GM12878 (cell line): Measurements from ENCODE around the gene GAS2L2. TPM values are rescaled to one million over a fixed set of nuclear protein-coding genes. Genes with fewer than 3 reads are reported as not detected.

Experiments
- ATAC-seq: fragments of 200-7000 bp; cut with Tn5 transposase; 3 replicates; pipeline ENCODE4 v1.9.1; 2020; ENCODE audit warnings: mild to moderate bottlenecking, moderate library complexity
- BruUV-seq: library from RNA; stranded (reverse); fragments of 400-500 nt; replicated peaks from 2 replicates; lab custom pipeline; 2021; lab: Mats Ljungman, UMichigan
- CTCF ChIA-PET: fragments of 300-600 bp; sonication (Branson Sonifier 250); formaldehyde crosslinking; extraction: SDS; loops from one replicate; lab custom pipeline; 2021; ENCODE audit warnings: inconsistent platforms; lab: Yijun Ruan, JAX
- POLR2A ChIA-PET: fragments of 350-600 bp; formaldehyde crosslinking; extraction: SDS; loops from one replicate; lab custom pipeline; 2021; ENCODE audit warnings: inconsistent platforms; lab: Charles Lee
- RAD21 ChIA-PET: fragments of 300-600 bp; sonication (Branson Sonifier 250); formaldehyde crosslinking; loops from one replicate; lab custom pipeline; 2023; ENCODE audit warnings: antibody characterized with exemption; ENCODE audit not compliant: unreplicated experiment; lab: Charles Lee
- SMC1A ChIA-PET: fragments of 300-600 bp; sonication (Branson Sonifier 250); formaldehyde crosslinking; loops from one replicate; lab custom pipeline; 2023; ENCODE audit not compliant: unreplicated experiment, uncharacterized antibody; lab: Charles Lee
- DNase-seq: peaks from one replicate; pipeline ENCODE4 v3.0.0-alpha.2; 2011; ENCODE audit warnings: low read depth, low spot score
- FAIRE-seq: peaks from 3 replicates; lab custom pipeline; 2011; peaks lifted over from hg19 to GRCh38; lab: Jason Lieb, UNC
- H2AFZ ChIP-seq: 2 replicates; pipeline ENCODE4 v1.6.0; 2011; ENCODE audit warnings: low read depth, low read length, control low read depth; ENCODE audit not compliant: control insufficient read depth
- H3K27ac ChIP-seq: 2 replicates; pipeline ENCODE4 v1.5.1; 2011; ENCODE audit warnings: control low read depth; ENCODE audit not compliant: control insufficient read depth, insufficient read depth
- H3K27me3 ChIP-seq, 2 experiments: replicated peaks in 1 of 2; 2 replicates each; pipeline versions ENCODE4 v1.6.0 to v1.6.1; 2011; ENCODE audit warnings: low read length in 1 of 2; ENCODE audit not compliant: control insufficient read depth in 2 of 2, insufficient read depth in 2 of 2
- H3K36me3 ChIP-seq, 2 experiments: 2 replicates each; pipeline ENCODE4 v1.5.1; 2011; ENCODE audit warnings: low read length in 1 of 2; ENCODE audit not compliant: control insufficient read depth in 2 of 2, insufficient read depth in 2 of 2
- H3K4me1 ChIP-seq: 2 replicates; pipeline ENCODE4 v1.6.1; 2011; ENCODE audit warnings: mild to moderate bottlenecking, low read length, moderate library complexity, mixed read lengths; ENCODE audit not compliant: control insufficient read depth, insufficient read depth
- H3K4me2 ChIP-seq: 2 replicates; pipeline ENCODE4 v1.6.0; 2011; ENCODE audit warnings: control low read depth; ENCODE audit not compliant: control insufficient read depth, insufficient read depth
- H3K4me3 ChIP-seq: fragments of 200-600 bp; sonication (generic); 2 replicates; pipeline ENCODE4 v1.5.1; 2016
- H3K79me2 ChIP-seq: 2 replicates; pipeline ENCODE4 v1.6.0; 2011; ENCODE audit warnings: low read length; ENCODE audit not compliant: control insufficient read depth, insufficient read depth
- H3K9ac ChIP-seq: 2 replicates; pipeline ENCODE4 v1.8.0; 2011; ENCODE audit warnings: low read length, control low read depth, mixed read lengths; ENCODE audit not compliant: control insufficient read depth, insufficient read depth
- H3K9me3 ChIP-seq: replicated peaks from 3 replicates; pipeline ENCODE4 v1.5.1; 2011; ENCODE audit warnings: mild to moderate bottlenecking, low read length; ENCODE audit not compliant: control insufficient read depth, insufficient read depth
- H4K20me1 ChIP-seq: 2 replicates; pipeline ENCODE4 v1.6.0; 2011; ENCODE audit not compliant: control insufficient read depth, insufficient read depth
- CHD1 ChIP-seq: IDR thresholded peaks from 2 replicates; pipeline ENCODE4 v1.6.1; 2012; ENCODE audit warnings: low read depth, low read length, improper control_type of control experiment
- CREM ChIP-seq: IDR thresholded peaks from 2 replicates; pipeline ENCODE4 v1.6.1; 2014; ENCODE audit warnings: antibody characterized with exemption, low read depth
- CTCF ChIP-seq, 3 experiments: IDR thresholded peaks in 2 of 3; conservative IDR thresholded peaks in 1 of 3; 2 replicates each; pipeline ENCODE4 v1.5.1; 2011; ENCODE audit warnings: low read depth in 3 of 3, low read length in 3 of 3, mild to moderate bottlenecking in 3 of 3, control low read depth in 2 of 3, moderate library complexity in 2 of 3, inconsistent platforms in 1 of 3, mixed read lengths in 1 of 3; ENCODE audit not compliant: control insufficient read depth in 2 of 3, insufficient read depth in 1 of 3; ENCODE audit errors: extremely low read depth in 1 of 3
- EGR1 ChIP-seq, 2 experiments: IDR thresholded peaks; 1 replicate in 1 of 2; 2 replicates in 1 of 2; pipeline ENCODE4 v1.6.1; 2011 to 2012; ENCODE audit warnings: low read depth in 2 of 2, low read length in 2 of 2, borderline replicate concordance in 1 of 2, mild to moderate bottlenecking in 1 of 2, moderate library complexity in 1 of 2
- HDGF ChIP-seq: fragments of 450-650 bp; IDR thresholded peaks from 2 replicates; pipeline ENCODE4 v1.6.1; 2016; ENCODE audit warnings: antibody characterized with exemption
- LARP7 ChIP-seq: fragments of 450-650 bp; IDR thresholded peaks from 2 replicates; pipeline ENCODE4 v1.6.1; 2017; ENCODE audit warnings: mild to moderate bottlenecking
- MAX ChIP-seq: IDR thresholded peaks from 2 replicates; pipeline ENCODE4 v1.6.1; 2012; ENCODE audit warnings: low read depth, low read length, improper control_type of control experiment
- POU2F2 ChIP-seq: IDR thresholded peaks from 3 replicates; pipeline ENCODE4 v1.6.1; 2011; ENCODE audit warnings: low read depth, mild to moderate bottlenecking, low read length, borderline replicate concordance
- RAD21 ChIP-seq: IDR thresholded peaks from 2 replicates; pipeline ENCODE4 v1.6.1; 2011; ENCODE audit warnings: mild to moderate bottlenecking, low read depth, low read length, moderate library complexity; ENCODE audit not compliant: insufficient read depth
- RB1 ChIP-seq: fragments of 450-650 bp; formaldehyde crosslinking; IDR thresholded peaks from 2 replicates; pipeline ENCODE4 v1.6.1; 2017; ENCODE audit warnings: mild to moderate bottlenecking, borderline replicate concordance
- RELA ChIP-seq: fragments of 450-650 bp; IDR thresholded peaks from 2 replicates; pipeline ENCODE4 v1.8.0; 2014; ENCODE audit warnings: borderline replicate concordance; ENCODE audit not compliant: partially characterized antibody
- SIN3A ChIP-seq: IDR thresholded peaks from 2 replicates; pipeline ENCODE4 v1.6.1; 2012; ENCODE audit warnings: low read depth, low read length, improper control_type of control experiment
- SMARCA5 ChIP-seq: fragments of 450-650 bp; IDR thresholded peaks from 2 replicates; pipeline ENCODE4 v1.6.1; 2017; ENCODE audit warnings: mild to moderate bottlenecking
- SMC3 ChIP-seq: IDR thresholded peaks from 2 replicates; pipeline ENCODE4 v1.6.1; 2011; ENCODE audit warnings: low read length, improper control_type of control experiment, borderline replicate concordance
- TCF3 ChIP-seq: IDR thresholded peaks from 2 replicates; pipeline ENCODE4 v1.6.1; 2012; ENCODE audit warnings: low read depth, mild to moderate bottlenecking, low read length, borderline replicate concordance; ENCODE audit not compliant: insufficient read depth
- WGBS: methylation state at CpG from one replicate; pipeline ENCODE4 v1.1.6; 2016; ENCODE audit warnings: low lambda C conversion rate; ENCODE audit not compliant: insufficient replicate concordance, insufficient coverage; ENCODE audit errors: missing lambda C conversion rate; 5-methylcytosine and 5-hydroxymethylcytosine counted together
- in situ Hi-C: fragments of 300-500 bp; cut with MboI; formaldehyde crosslinking; loops from 9 replicates; pipeline ENCODE4 v1.14.3; 2018; ENCODE audit warnings: mixed read lengths
- intact Hi-C: fragments of 100-400 bp; cut with micrococcal nuclease; formaldehyde crosslinking; loops from one replicate; pipeline ENCODE4 v1.14.2; 2022; ENCODE audit not compliant: unreplicated experiment
- polyA plus RNA-seq, 11 experiments: library from polyadenylated mRNA; depleted of rRNA in 4 of 11; unstranded in 6 of 11; stranded (reverse) in 5 of 11; fragments of >200 nt; fragmentation: Nextera tagmentation in 4 of 11; fragmentation: Illumina TruSeq in 1 of 11; extraction: Ambion mirVana in 4 of 11; extraction: Trizol in 1 of 11; gene quantifications; 1 replicate in 1 of 11; 2 replicates in 10 of 11; pipeline versions ENCODE4 v1.2.1 to v1.2.3, GENCODE V29; 2011 to 2016; ENCODE audit warnings: inconsistent platforms in 2 of 11, missing spikeins in 2 of 11, low read depth in 1 of 11
- total RNA-seq, 4 experiments: library from RNA; depleted of rRNA in 3 of 4; stranded (reverse); fragments of >200 nt in 3 of 4; fragmentation: Illumina TruSeq in 1 of 4; extraction: Trizol in 1 of 4; gene quantifications; 2 replicates each; pipeline versions ENCODE4 v1.2.1 to v1.2.3, GENCODE V29; 2013 to 2021
- TF ChIP-seq, protein P1 (sequence below): fragments of 450-650 bp; IDR thresholded peaks from 2 replicates; pipeline ENCODE4 v1.6.1; 2017; ENCODE audit warnings: mild to moderate bottlenecking, moderate library complexity

GAS2L2 gene
- total and polyA plus RNA-seq, 10 of the 15 experiments (the other 5 are each of a cell fraction or from before 2014, with no cell fraction given), result 0.01 TPM; not detected in 9

GRCh38 chr17:35764123-35764991, 11.3 kb upstream of the GAS2L2 start:
- Histone ChIP-seq H3K4me1 (peaks cover 5% of the 10 kb centered on the region), H3K4me2 (peak overlapping the region; percentile 79), H3K9me3 (no peaks in the 10 kb centered on the region), H3K27ac (no peak overlapping the region), H3K9ac (no peak overlapping the region), H3K36me3 (no peaks in the 10 kb centered on the region), H3K4me3 (peak overlapping the region; percentile 63; the same call in 1 of the 2 replicates), H3K27me3 (peaks cover 0 to 6% of the 10 kb centered on the region in 2 experiments), H4K20me1 (no peaks in the 10 kb centered on the region), H3K79me2 (no peaks in the 10 kb centered on the region), H2AFZ (peak overlapping the region; percentile 62)
- DNase-seq (peak; percentile 49), FAIRE-seq (no peak), ATAC-seq (peak; percentile 98)
- intact Hi-C loops, result no loop called here
- ChIA-PET POLR2A (interaction anchor here (0.6 to 2.3 kb wide), 6 partner anchors 32 to 163 kb away, joined by 3 to 24 read pairs (median 3); partner anchors contain the start of gene TAF15), CTCF (interaction anchor here (0.7 to 8.3 kb wide), 51 partner anchors 9 to 719 kb away, joined by 3 to 220 read pairs (median 4); partner anchors contain the start of genes GAS2L2, RDM1, SLFN12L and TAF15), SMC1A (interaction anchor here (0.8 to 3.6 kb wide), 9 partner anchors 17 to 205 kb away, joined by 3 to 33 read pairs (median 4); partner anchors contain the start of gene TAF15), RAD21 (interaction anchor here (0.7 to 2.9 kb wide), 8 partner anchors 17 to 440 kb away, joined by 3 to 50 read pairs (median 4); partner anchors contain the start of gene TAF15)
- in situ Hi-C loops, result no loop called here
- BruUV-seq, result no TSS peak
- WGBS, result 3% methylated on average over 71 of the region's 75 CpGs
- peak; percentile 62; the same call in 1 of the 2 replicates for TF ChIP-seq TCF3
- peak in 1 of 2 experiments; percentile 22; a peak in 1 of 3 replicates for TF ChIP-seq EGR1 (IDR thresholded peaks at IDR 0.05; ENCODE audit: borderline replicate concordance in 1 of 2, low read depth in 2 of 2, low read length in 2 of 2)
- TF ChIP-seq SMARCA5, result peak; percentile 98
- peak; percentile 89 to 98 (median 96) for TF ChIP-seq CTCF (IDR thresholded peaks at IDR 0.05 in 2 of 3, conservative IDR thresholded peaks at IDR 0.05 in 1 of 3; ENCODE audit: control insufficient read depth in 2 of 3, extremely low read depth in 1 of 3, insufficient read depth in 1 of 3, low read depth in 3 of 3, low read length in 3 of 3)
- no peak for TF ChIP-seq CREM
- no peak for TF ChIP-seq HDGF
- peak; percentile 79; the same call in 1 of the 2 replicates for TF ChIP-seq RB1
- TF ChIP-seq RELA, result peak; percentile 21
- TF ChIP-seq, protein P1, sequence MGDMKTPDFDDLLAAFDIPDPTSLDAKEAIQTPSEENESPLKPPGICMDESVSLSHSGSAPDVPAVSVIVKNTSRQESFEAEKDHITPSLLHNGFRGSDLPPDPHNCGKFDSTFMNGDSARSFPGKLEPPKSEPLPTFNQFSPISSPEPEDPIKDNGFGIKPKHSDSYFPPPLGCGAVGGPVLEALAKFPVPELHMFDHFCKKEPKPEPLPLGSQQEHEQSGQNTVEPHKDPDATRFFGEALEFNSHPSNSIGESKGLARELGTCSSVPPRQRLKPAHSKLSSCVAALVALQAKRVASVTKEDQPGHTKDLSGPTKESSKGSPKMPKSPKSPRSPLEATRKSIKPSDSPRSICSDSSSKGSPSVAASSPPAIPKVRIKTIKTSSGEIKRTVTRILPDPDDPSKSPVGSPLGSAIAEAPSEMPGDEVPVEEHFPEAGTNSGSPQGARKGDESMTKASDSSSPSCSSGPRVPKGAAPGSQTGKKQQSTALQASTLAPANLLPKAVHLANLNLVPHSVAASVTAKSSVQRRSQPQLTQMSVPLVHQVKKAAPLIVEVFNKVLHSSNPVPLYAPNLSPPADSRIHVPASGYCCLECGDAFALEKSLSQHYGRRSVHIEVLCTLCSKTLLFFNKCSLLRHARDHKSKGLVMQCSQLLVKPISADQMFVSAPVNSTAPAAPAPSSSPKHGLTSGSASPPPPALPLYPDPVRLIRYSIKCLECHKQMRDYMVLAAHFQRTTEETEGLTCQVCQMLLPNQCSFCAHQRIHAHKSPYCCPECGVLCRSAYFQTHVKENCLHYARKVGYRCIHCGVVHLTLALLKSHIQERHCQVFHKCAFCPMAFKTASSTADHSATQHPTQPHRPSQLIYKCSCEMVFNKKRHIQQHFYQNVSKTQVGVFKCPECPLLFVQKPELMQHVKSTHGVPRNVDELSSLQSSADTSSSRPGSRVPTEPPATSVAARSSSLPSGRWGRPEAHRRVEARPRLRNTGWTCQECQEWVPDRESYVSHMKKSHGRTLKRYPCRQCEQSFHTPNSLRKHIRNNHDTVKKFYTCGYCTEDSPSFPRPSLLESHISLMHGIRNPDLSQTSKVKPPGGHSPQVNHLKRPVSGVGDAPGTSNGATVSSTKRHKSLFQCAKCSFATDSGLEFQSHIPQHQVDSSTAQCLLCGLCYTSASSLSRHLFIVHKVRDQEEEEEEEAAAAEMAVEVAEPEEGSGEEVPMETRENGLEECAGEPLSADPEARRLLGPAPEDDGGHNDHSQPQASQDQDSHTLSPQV, result peak; percentile 75; the same call in 1 of the 2 replicates
- TF ChIP-seq CHD1, result no peak
- no peak for TF ChIP-seq SIN3A
- 0 out of 3 replicates have a peak, but pooled peaks have one; percentile 31 for TF ChIP-seq POU2F2
- TF ChIP-seq MAX, result peak; percentile 39
- TF ChIP-seq LARP7, result peak; percentile 93
- peak; percentile 73 for TF ChIP-seq RAD21
- TF ChIP-seq SMC3, result peak; percentile 72
